Esophagus muscularis mucosa (tissue), 3 donors: Measurements from ENCODE around the gene UNKL.

Source experiments
- CTCF ChIP-seq, 3 experiments: fragments of 200-600 bp in 2 of 3; fragments of 450-650 bp in 1 of 3; sonication (generic) in 2 of 3; IDR thresholded peaks; one replicate each; pipeline ENCODE4 v1.5.1; 2017 to 2019; ENCODE audit warnings: antibody characterized with exemption in 3 of 3, mild to moderate bottlenecking in 2 of 3, moderate library complexity in 1 of 3
- POLR2A ChIP-seq: fragments of 450-650 bp; IDR thresholded peaks from one replicate; pipeline ENCODE4 v1.6.1; 2017; ENCODE audit warnings: antibody characterized with exemption, moderate library complexity, mild to moderate bottlenecking, low read depth

- TF ChIP-seq POLR2A (no peak), CTCF (IDR thresholded peaks at IDR 0.05) (no peak)
These were observed 82.5 kb downstream of the UNKL start for GRCh38 chr16:1331712-1332617.
